MCF 10A (cell line): ENCODE measurements around the gene PTGIS. TPM values are rescaled to one million over a fixed set of nuclear protein-coding genes. Genes with fewer than 3 reads are reported as not detected.
A peak's percentile ranks its signal among the peaks of the same experiment; 100 is the strongest.

Experiments used
- BruUV-seq: library from RNA; stranded (reverse); fragments of 400-500 nt; replicated peaks from 2 replicates; lab custom pipeline; 2021; lab: Mats Ljungman, UMichigan
- CTCF ChIA-PET: fragments of 300-600 bp; sonication (Branson Sonifier 250); formaldehyde crosslinking; extraction: SDS; loops from one replicate; lab custom pipeline; 2021; ENCODE audit warnings: antibody characterized with exemption, inconsistent platforms; lab: Yijun Ruan, JAX
- POLR2A ChIA-PET: fragments of 300-600, 350-650 bp; sonication (Branson Sonifier 250); formaldehyde crosslinking; extraction: SDS; loops from one replicate; lab custom pipeline; 2020; ENCODE audit warnings: antibody characterized with exemption, inconsistent platforms; lab: Yijun Ruan, JAX
- DNase-seq: peaks from one replicate; pipeline ENCODE4 v3.0.0-alpha.2; 2018; ENCODE audit not compliant: unreplicated experiment
- H3K27ac Mint-ChIP-seq: one replicate; pipeline ENCODE4 v1.8.0; 2022; ENCODE audit warnings: mild to moderate bottlenecking, low read depth, mixed read lengths; ENCODE audit not compliant: unreplicated experiment
- H3K27me3 Mint-ChIP-seq: one replicate; pipeline ENCODE4 v1.8.0; 2022; ENCODE audit warnings: mixed read lengths; ENCODE audit not compliant: insufficient read depth, unreplicated experiment
- H3K36me3 Mint-ChIP-seq: one replicate; pipeline ENCODE4 v1.8.0; 2022; ENCODE audit warnings: mild to moderate bottlenecking, moderate library complexity, mixed read lengths; ENCODE audit not compliant: insufficient read depth, unreplicated experiment
- H3K4me1 Mint-ChIP-seq: one replicate; pipeline ENCODE4 v1.8.0; 2022; ENCODE audit warnings: mixed read lengths; ENCODE audit not compliant: insufficient read depth, unreplicated experiment
- H3K4me3 Mint-ChIP-seq: one replicate; pipeline ENCODE4 v1.8.0; 2022; ENCODE audit warnings: mild to moderate bottlenecking, moderate library complexity, mixed read lengths; ENCODE audit not compliant: unreplicated experiment
- H3K9me3 Mint-ChIP-seq: one replicate; pipeline ENCODE4 v1.8.0; 2022; ENCODE audit warnings: mixed read lengths; ENCODE audit not compliant: unreplicated experiment
- CTCF ChIP-seq: fragments of 200-600 bp; IDR thresholded peaks from one replicate; pipeline ENCODE4 v1.8.0; 2022; ENCODE audit warnings: antibody characterized with exemption, mild to moderate bottlenecking; ENCODE audit not compliant: unreplicated experiment
- intact Hi-C: fragments of 100-400 bp; cut with micrococcal nuclease; formaldehyde crosslinking; loops from 2 replicates; pipeline ENCODE4 v1.14.1; 2022
- total RNA-seq: library from RNA; stranded (reverse); gene quantifications from 2 replicates; pipeline ENCODE4 v1.2.3, GENCODE V29; 2022

Gene PTGIS
- total RNA-seq, 1 experiment from 2014 or later, result not detected

- no peaks in the 10 kb centered on the region for H3K9me3 Mint-ChIP-seq
- H3K27me3 Mint-ChIP-seq, result no peaks in the 10 kb centered on the region
- CTCF ChIA-PET, result interaction anchor here (0.5 to 1.1 kb wide), 4 partner anchors 13 to 80 kb away, joined by 3 to 4 read pairs (median 3); no protein-coding TSS in a partner anchor
- peaks cover 34% of the 10 kb centered on the region for H3K4me1 Mint-ChIP-seq
- intact Hi-C loops, result loop anchor here (5.0 kb wide), 2 partner anchors 35 to 80 kb away; no protein-coding TSS in a partner anchor
- no peak for DNase-seq
- POLR2A ChIA-PET, result interaction anchor here (0.5 to 1.7 kb wide), 3 partner anchors 41 to 183 kb away, joined by 3 to 5 read pairs (median 4); no protein-coding TSS in a partner anchor
- H3K27ac Mint-ChIP-seq, result no peak overlapping the region
- no peak overlapping the region for H3K4me3 Mint-ChIP-seq
- no peak for TF ChIP-seq CTCF
- BruUV-seq, result no TSS peak
- peaks cover 7% of the 10 kb centered on the region for H3K36me3 Mint-ChIP-seq
Observed at GRCh38 chr20:49461894-49462620, 105.9 kb downstream of the PTGIS start.

- no peak for TF ChIP-seq CTCF
- Mint-ChIP-seq H3K36me3 (peaks cover 2% of the 10 kb centered on the region), H3K9me3 (no peaks in the 10 kb centered on the region), H3K27me3 (no peaks in the 10 kb centered on the region), H3K4me3 (no peak overlapping the region), H3K27ac (peak overlapping the region; percentile 7), H3K4me1 (peaks cover 34% of the 10 kb centered on the region)
- CTCF ChIA-PET, result interaction anchor here (0.6 to 1.0 kb wide), 6 partner anchors 15 to 126 kb away, joined by 3 to 4 read pairs (median 3); no protein-coding TSS in a partner anchor
- peak; percentile 96 for DNase-seq
- intact Hi-C loops, result loop anchor here (5.0 kb wide), 2 partner anchors 34 to 79 kb away; no protein-coding TSS in a partner anchor
- POLR2A ChIA-PET, result interaction anchor here (0.7 to 1.2 kb wide), 6 partner anchors 9 to 416 kb away, joined by 3 to 9 read pairs (median 4); no protein-coding TSS in a partner anchor
- no TSS peak for BruUV-seq
Observed at GRCh38 chr20:49460916-49461315, 107.0 kb downstream of the PTGIS start.

- Mint-ChIP-seq H3K36me3 (no peaks in the 10 kb centered on the region), H3K27ac (peak overlapping the region; percentile 7), H3K9me3 (no peaks in the 10 kb centered on the region), H3K4me3 (no peak overlapping the region), H3K27me3 (no peaks in the 10 kb centered on the region), H3K4me1 (peaks cover 34% of the 10 kb centered on the region)
- CTCF ChIA-PET, result interaction anchor here (0.5 to 1.0 kb wide), 6 partner anchors 15 to 125 kb away, joined by 3 to 4 read pairs (median 3); no protein-coding TSS in a partner anchor
- no peak for TF ChIP-seq CTCF
- no peak for DNase-seq
- POLR2A ChIA-PET, result interaction anchor here (0.8 to 1.2 kb wide), 4 partner anchors 8 to 180 kb away, joined by 3 to 9 read pairs (median 4); no protein-coding TSS in a partner anchor
- BruUV-seq, result no TSS peak
- intact Hi-C loops, result loop anchor here (5.0 kb wide), 2 partner anchors 33 to 78 kb away; no protein-coding TSS in a partner anchor
Observed at GRCh38 chr20:49460131-49460530, 107.8 kb downstream of the PTGIS start.

- CTCF ChIA-PET, result interaction anchor here (0.5 to 1.2 kb wide), 2 partner anchors 17 to 98 kb away, joined by 4 to 5 read pairs; no protein-coding TSS in a partner anchor
- H3K4me1 Mint-ChIP-seq, result peaks cover 34% of the 10 kb centered on the region
- TF ChIP-seq CTCF, result no peak
- H3K27ac Mint-ChIP-seq, result peak overlapping the region; percentile 23
- no TSS peak for BruUV-seq
- DNase-seq, result no peak
- no peaks in the 10 kb centered on the region for H3K27me3 Mint-ChIP-seq
- no peak overlapping the region for H3K4me3 Mint-ChIP-seq
- no peaks in the 10 kb centered on the region for H3K9me3 Mint-ChIP-seq
- no peaks in the 10 kb centered on the region for H3K36me3 Mint-ChIP-seq
- POLR2A ChIA-PET, result no interaction called here
- intact Hi-C loops, result loop anchor here (5.0 kb wide), 2 partner anchors 32 to 77 kb away; no protein-coding TSS in a partner anchor
Observed at GRCh38 chr20:49459684-49460083, 108.3 kb downstream of the PTGIS start.
